GM19043 (cell line): ENCODE data around the gene ADCYAP1R1.

ENCODE experiments used
- ATAC-seq: cut with Tn5 transposase; IDR thresholded peaks from one replicate; pipeline ENCODE4 v1.9.1; 2021; ENCODE audit warnings: low read depth; ENCODE audit not compliant: unreplicated experiment

Gene ADCYAP1R1

GRCh38 chr7:31082017-31082416 lies 29.9 kb downstream of the ADCYAP1R1 start:
- no peak for ATAC-seq

GRCh38 chr7:31082447-31082846 lies 30.3 kb downstream of the ADCYAP1R1 start:
- no peak for ATAC-seq

GRCh38 chr7:31083210-31083786 lies 31.2 kb downstream of the ADCYAP1R1 start:
- no peak for ATAC-seq

GRCh38 chr7:31084226-31084625 lies 32.1 kb downstream of the ADCYAP1R1 start:
- ATAC-seq = no peak

- no peak for ATAC-seq
These were observed 35.2 kb downstream of the ADCYAP1R1 start for GRCh38 chr7:31087351-31087750.

- ATAC-seq = no peak
These were observed 39.9 kb downstream of the ADCYAP1R1 start for GRCh38 chr7:31091924-31092434.

- no peak for ATAC-seq
These were observed 40.5 kb downstream of the ADCYAP1R1 start for GRCh38 chr7:31092606-31093005.

GRCh38 chr7:31093282-31093681 lies 41.2 kb downstream of the ADCYAP1R1 start:
- no peak for ATAC-seq

- ATAC-seq = no peak
These were observed 42.2 kb downstream of the ADCYAP1R1 start for GRCh38 chr7:31094271-31094670.

- ATAC-seq = no peak
These were observed 43.4 kb downstream of the ADCYAP1R1 start for GRCh38 chr7:31095286-31096197.

GRCh38 chr7:31096198-31096876 lies 44.2 kb downstream of the ADCYAP1R1 start:
- no peak for ATAC-seq

- ATAC-seq = no peak
These were observed 44.8 kb downstream of the ADCYAP1R1 start for GRCh38 chr7:31096877-31097258.

- no peak for ATAC-seq
These were observed 46.7 kb downstream of the ADCYAP1R1 start for GRCh38 chr7:31098642-31099360.

GRCh38 chr7:31099451-31100444 lies 47.6 kb downstream of the ADCYAP1R1 start:
- no peak for ATAC-seq

- no peak for ATAC-seq
These were observed 48.3 kb downstream of the ADCYAP1R1 start for GRCh38 chr7:31100445-31100844.

GRCh38 chr7:31100871-31101270 lies 48.8 kb downstream of the ADCYAP1R1 start:
- no peak for ATAC-seq

GRCh38 chr7:31101544-31101943 lies 49.4 kb downstream of the ADCYAP1R1 start:
- no peak for ATAC-seq

GRCh38 chr7:31102151-31102972 lies 50.3 kb downstream of the ADCYAP1R1 start:
- ATAC-seq = no peak
